ENCODE results near the gene PGA5.

Gene PGA5

DNA sequence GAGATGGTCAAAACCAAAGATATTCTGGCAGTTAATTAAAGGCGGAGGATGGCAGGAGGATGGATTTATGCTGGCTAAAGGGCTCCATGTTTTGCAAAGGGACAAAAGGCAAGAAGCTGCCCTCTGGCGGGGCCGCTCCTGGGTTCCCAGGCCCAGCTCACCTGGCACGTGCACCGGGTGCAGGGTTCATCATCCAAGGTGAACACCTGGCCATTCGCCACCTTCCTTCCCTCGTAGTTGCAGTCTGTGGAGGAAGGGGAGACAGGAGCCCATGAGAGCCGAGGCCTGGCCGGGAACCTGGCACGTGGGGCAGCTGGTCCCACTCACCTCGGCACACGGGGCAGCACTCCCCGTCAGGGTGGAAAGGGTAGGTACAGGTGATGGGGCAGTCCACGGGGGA, 23.8 kb downstream of the PGA5 start:
- DNase-seq, result no peak
- Histone ChIP-seq H3K9me3 (no peaks in the 10 kb centered on the region), H3K27me3 (no peaks in the 10 kb centered on the region), H3K4me3 (ENCODE audit: low read depth, low read length) (no peak overlapping the region), H3K36me3 (no peaks in the 10 kb centered on the region), H3K4me1 (no peaks in the 10 kb centered on the region)
- no peak for TF ChIP-seq CTCF (IDR thresholded peaks at IDR 0.05; ENCODE audit: low read depth, low read length)

DNA sequence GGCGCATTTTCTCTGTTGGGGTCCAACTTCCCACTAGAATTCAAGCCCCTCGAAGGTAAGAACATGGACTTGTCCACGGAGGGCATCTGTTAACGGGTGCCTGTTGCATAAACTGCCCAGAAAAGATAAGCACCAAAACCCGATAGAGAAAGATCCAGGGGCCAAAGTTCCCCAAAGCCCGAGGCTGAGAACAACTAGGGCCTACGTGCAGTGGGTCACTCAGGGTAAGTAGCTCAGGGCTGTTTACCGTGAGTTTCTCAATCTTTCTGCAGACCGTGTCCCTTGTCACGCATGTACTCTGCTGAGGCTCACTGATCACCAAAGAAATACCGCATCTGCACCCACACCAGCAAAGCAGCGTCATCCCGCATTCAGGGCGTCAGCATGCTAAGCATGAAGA, 24.4 kb downstream of the PGA5 start:
- H3K27me3 ChIP-seq, result no peaks in the 10 kb centered on the region
- no peak overlapping the region for H3K4me3 ChIP-seq (ENCODE audit: low read depth, low read length)
- no peaks in the 10 kb centered on the region for H3K4me1 ChIP-seq
- no peak for TF ChIP-seq CTCF (IDR thresholded peaks at IDR 0.05; ENCODE audit: low read depth, low read length)
- H3K9me3 ChIP-seq, result no peaks in the 10 kb centered on the region
- H3K36me3 ChIP-seq, result no peaks in the 10 kb centered on the region
- no peak for DNase-seq

DNA sequence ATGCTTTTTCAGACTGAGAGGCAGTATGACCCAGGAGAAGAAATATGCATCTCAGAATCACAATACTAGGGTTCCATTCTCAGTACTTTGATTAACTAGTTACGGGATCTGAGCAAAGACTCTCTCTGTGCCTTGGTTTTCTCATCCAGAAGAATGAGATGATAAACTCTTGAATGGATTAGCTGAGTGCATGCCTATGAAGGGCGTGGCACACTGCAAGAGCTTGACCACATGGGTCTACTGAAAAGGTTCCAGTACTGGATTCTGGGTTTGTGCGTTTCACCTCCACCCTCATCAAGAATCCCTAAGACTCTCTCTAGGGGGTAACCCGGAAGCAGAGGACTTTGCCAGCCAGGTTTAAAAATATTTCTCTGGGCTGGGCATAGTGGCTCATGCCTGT, 25.6 kb downstream of the PGA5 start:
- Histone ChIP-seq H3K27me3 (no peaks in the 10 kb centered on the region), H3K36me3 (no peaks in the 10 kb centered on the region), H3K4me3 (ENCODE audit: low read depth, low read length) (no peak overlapping the region), H3K4me1 (no peaks in the 10 kb centered on the region), H3K9me3 (no peaks in the 10 kb centered on the region)
- no peak for DNase-seq
- TF ChIP-seq CTCF (IDR thresholded peaks at IDR 0.05; ENCODE audit: low read depth, low read length), result no peak

DNA sequence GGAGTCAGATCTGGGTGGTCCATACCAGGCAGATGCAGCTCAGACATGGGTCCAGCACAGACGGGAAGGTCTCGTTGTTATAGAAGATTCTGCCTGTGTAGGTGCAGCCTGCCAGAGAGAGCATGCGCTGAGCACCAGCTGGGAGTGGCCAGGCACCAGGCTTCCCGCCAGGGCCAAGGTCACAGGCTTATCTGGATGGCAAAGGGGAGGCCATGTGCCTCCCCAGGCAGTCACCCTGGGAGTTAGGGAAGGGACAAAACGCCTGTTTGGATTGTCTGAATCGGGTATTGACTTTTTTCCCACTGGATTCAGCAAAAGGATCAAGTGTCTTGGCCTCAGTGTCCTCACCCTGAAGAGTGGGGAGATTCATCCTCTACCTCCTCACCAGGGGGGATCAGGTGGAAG, 26.5 kb downstream of the PGA5 start:
- no peak for DNase-seq
- Histone ChIP-seq H3K27me3 (no peaks in the 10 kb centered on the region), H3K36me3 (no peaks in the 10 kb centered on the region), H3K9me3 (no peaks in the 10 kb centered on the region), H3K4me3 (ENCODE audit: low read depth, low read length) (no peak overlapping the region), H3K4me1 (no peaks in the 10 kb centered on the region)
- no peak for TF ChIP-seq CTCF (IDR thresholded peaks at IDR 0.05; ENCODE audit: low read depth, low read length)

DNA sequence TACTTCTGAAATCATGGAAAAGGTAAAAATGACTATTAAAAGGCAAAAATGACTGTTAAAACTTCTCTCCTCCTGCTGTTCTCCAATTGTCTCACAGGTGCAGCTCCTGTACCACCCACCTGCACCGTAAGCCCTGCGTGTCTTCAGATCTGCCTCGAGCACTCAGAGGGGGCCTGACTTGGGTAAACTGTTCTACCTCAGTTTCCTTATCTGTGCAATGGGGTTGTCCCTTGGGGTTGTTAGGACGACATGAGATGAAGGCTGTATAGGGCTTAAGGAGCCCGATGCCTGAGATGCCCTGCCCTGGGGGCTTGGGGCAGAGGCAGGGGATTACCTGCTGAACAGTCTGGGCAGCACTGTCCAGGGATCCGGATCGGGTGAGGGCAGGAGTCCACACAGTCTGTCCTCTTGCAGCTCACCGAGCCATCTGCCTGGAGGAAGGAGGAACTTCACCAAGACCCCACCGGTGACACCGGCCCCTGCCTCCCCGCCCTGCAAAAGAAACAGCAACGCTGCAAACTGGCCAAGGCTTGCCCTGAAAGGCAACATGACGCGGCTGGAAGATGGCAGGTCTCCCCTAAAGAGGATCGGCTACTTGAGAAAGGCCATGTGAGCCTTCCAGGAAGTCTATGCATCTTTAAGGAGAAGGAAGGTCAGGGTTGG, 27.7 kb downstream of the PGA5 start:
- Histone ChIP-seq H3K4me3 (ENCODE audit: low read depth, low read length) (no peak overlapping the region), H3K36me3 (no peaks in the 10 kb centered on the region), H3K9me3 (no peaks in the 10 kb centered on the region), H3K4me1 (no peaks in the 10 kb centered on the region), H3K27me3 (no peaks in the 10 kb centered on the region)
- no peak for TF ChIP-seq CTCF (IDR thresholded peaks at IDR 0.05; ENCODE audit: low read depth, low read length)
- no peak for DNase-seq

GRCh38 chr11:61270354-61271076, 29.5 kb downstream of the PGA5 start:
- Histone ChIP-seq H3K4me1 (no peaks in the 10 kb centered on the region), H3K36me3 (no peaks in the 10 kb centered on the region), H3K9me3 (no peaks in the 10 kb centered on the region), H3K4me3 (ENCODE audit: low read depth, low read length) (no peak overlapping the region), H3K27me3 (no peaks in the 10 kb centered on the region)
- TF ChIP-seq CTCF (IDR thresholded peaks at IDR 0.05; ENCODE audit: low read depth, low read length), result no peak
- no peak for DNase-seq

Measured in BE2C (cell line).